ENCODE measurements around the gene TRIM71. TPM values are rescaled to one million over a fixed set of nuclear protein-coding genes. Genes with fewer than 3 reads are reported as not detected.

The TRIM71 gene
- total RNA-seq, 1 donor from 2014 or later = 2.5 TPM

DNA sequence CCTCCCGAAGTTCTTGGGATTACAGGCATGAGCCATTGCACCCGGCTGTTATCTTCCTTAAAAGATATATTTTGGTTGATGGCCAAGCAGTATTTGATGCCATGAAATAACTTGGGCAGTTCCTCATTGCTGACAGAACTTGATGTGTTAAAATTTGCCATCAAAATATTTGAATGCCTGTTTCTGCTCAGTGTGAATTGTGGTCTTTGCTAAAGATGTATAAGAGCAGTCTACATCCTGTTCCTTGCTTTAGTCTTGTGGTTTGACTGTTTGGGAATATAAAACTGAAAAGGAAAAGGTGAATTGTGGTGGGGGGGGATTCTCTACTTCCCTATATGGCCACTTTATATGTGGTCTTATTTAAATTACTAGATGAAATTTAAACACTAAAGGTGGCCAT lies 14.0 kb downstream of the TRIM71 start:
- ATAC-seq (no peak), DNase-seq (no peak)
- Histone ChIP-seq H3K27me3 (ENCODE audit: low read depth) (peaks cover 4% of the 10 kb centered on the region), H3K36me3 (no peaks in the 10 kb centered on the region), H3K4me1 (no peaks in the 10 kb centered on the region), H3K4me3 (no peak overlapping the region), H3K9me3 (no peaks in the 10 kb centered on the region), H3K27ac (no peak overlapping the region)
- TF ChIP-seq, protein P1, sequence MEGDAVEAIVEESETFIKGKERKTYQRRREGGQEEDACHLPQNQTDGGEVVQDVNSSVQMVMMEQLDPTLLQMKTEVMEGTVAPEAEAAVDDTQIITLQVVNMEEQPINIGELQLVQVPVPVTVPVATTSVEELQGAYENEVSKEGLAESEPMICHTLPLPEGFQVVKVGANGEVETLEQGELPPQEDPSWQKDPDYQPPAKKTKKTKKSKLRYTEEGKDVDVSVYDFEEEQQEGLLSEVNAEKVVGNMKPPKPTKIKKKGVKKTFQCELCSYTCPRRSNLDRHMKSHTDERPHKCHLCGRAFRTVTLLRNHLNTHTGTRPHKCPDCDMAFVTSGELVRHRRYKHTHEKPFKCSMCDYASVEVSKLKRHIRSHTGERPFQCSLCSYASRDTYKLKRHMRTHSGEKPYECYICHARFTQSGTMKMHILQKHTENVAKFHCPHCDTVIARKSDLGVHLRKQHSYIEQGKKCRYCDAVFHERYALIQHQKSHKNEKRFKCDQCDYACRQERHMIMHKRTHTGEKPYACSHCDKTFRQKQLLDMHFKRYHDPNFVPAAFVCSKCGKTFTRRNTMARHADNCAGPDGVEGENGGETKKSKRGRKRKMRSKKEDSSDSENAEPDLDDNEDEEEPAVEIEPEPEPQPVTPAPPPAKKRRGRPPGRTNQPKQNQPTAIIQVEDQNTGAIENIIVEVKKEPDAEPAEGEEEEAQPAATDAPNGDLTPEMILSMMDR (IDR thresholded peaks at IDR 0.05) = no peak
- intact Hi-C loops (cut with DNase I) = no loop called here

DNA sequence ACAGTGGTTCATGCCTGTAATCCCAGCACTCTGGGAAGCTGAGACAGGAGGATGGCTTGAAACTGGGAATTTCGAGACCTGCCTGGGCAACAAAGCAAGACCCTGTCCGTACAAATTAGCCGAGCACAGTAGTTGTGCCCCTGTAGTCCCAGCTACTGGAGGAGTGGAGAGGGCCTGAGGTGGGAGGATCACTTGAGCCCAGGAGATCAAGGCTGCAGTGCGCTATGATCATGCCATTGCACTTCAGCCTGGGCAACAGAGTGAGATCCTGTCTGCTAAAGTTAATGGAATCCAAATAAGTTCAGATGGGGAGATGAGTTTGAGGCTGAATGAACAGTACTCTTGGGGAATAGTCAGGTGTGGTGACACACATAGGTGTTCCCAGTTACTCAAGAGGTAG lies 14.4 kb downstream of the TRIM71 start:
- DNase-seq (no peak), ATAC-seq (no peak)
- no peaks in the 10 kb centered on the region for H3K4me1 ChIP-seq
- intact Hi-C loops (cut with DNase I) = no loop called here
- TF ChIP-seq, protein P1 (IDR thresholded peaks at IDR 0.05) = no peak
- H3K9me3 ChIP-seq = no peaks in the 10 kb centered on the region
- no peaks in the 10 kb centered on the region for H3K36me3 ChIP-seq
- peaks cover 4% of the 10 kb centered on the region for H3K27me3 ChIP-seq (ENCODE audit: low read depth)
- no peak overlapping the region for H3K27ac ChIP-seq
- H3K4me3 ChIP-seq = no peak overlapping the region

DNA sequence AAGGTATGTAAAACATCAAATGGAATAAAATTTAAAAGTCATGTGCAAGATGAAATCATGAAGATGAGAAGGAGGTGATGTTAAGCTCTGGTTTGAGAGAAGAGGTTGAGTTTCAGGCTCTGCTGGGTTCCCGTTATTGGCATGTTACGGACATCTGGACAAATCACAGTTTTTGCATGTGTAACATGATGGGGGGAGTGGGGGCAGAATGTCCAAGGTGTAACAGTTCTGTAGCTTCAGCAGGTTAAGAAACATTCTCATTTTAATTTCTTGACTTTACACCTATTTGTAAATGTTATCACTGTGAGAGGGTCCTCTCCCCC lies 17.2 kb downstream of the TRIM71 start:
- H3K36me3 ChIP-seq = no peaks in the 10 kb centered on the region
- TF ChIP-seq, protein P1 (IDR thresholded peaks at IDR 0.05) = no peak

DNA sequence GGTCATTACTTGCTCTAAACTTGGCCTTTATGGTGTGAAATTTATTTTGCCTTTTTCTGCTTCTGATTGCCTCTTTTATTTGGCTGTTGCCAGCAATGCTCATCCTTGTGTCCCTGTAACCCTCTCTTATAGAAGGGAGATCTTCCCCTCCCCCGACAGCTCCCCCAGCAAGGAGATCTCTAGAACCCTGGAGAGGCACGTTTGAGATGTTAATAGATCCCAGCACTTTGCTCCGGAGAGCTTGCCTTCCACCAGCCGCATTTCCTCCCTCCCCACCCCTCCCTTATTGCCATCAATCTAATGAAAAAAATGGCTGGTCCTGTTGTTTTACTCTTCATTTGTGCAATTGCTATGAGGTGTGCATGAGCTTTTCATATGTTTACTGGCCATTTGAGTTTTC lies 18.2 kb downstream of the TRIM71 start:
- ATAC-seq (no peak), DNase-seq (no peak)
- Histone ChIP-seq H3K4me1 (peaks cover 7% of the 10 kb centered on the region), H3K36me3 (no peaks in the 10 kb centered on the region), H3K27me3 (ENCODE audit: low read depth) (peaks cover 4% of the 10 kb centered on the region), H3K9me3 (no peaks in the 10 kb centered on the region), H3K27ac (no peak overlapping the region), H3K4me3 (no peak overlapping the region)
- intact Hi-C loops (cut with DNase I) = no loop called here
- TF ChIP-seq, protein P1 (IDR thresholded peaks at IDR 0.05) = no peak

More for the DNA sequence above, 17.2 kb downstream of the TRIM71 start:
- ATAC-seq = no peak
- Histone ChIP-seq H3K4me3 (no peak overlapping the region), H3K9me3 (no peaks in the 10 kb centered on the region), H3K4me1 (peaks cover 2% of the 10 kb centered on the region), H3K27ac (no peak overlapping the region), H3K27me3 (ENCODE audit: low read depth) (peaks cover 4% of the 10 kb centered on the region)
- intact Hi-C loops (cut with DNase I) = no loop called here
- no peak for DNase-seq

DNA sequence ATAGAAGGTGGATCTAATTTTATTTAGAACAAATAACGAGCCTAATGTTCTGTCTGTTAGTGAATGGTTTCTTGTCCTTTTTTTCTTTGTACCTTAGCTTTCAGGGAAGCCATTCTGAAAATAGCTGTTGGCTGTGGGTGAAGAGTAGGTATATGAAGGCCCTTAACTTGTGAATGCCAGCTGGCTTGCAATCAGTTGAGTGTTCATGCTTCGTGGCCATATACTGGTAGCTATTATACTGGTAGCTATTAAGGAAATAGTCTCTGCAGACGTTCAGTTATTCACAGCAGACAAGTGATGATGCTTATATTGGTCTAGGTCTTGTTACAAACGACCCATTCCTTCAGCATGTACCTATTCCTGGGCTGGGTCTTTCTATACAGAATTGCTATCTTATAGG lies 18.8 kb downstream of the TRIM71 start:
- intact Hi-C loops (cut with DNase I) = no loop called here
- Histone ChIP-seq H3K36me3 (no peaks in the 10 kb centered on the region), H3K4me1 (peaks cover 7% of the 10 kb centered on the region), H3K27ac (no peak overlapping the region), H3K4me3 (no peak overlapping the region), H3K27me3 (ENCODE audit: low read depth) (peaks cover 4% of the 10 kb centered on the region), H3K9me3 (no peaks in the 10 kb centered on the region)
- TF ChIP-seq, protein P1 (IDR thresholded peaks at IDR 0.05) = no peak
- ATAC-seq (no peak), DNase-seq (no peak)

DNA sequence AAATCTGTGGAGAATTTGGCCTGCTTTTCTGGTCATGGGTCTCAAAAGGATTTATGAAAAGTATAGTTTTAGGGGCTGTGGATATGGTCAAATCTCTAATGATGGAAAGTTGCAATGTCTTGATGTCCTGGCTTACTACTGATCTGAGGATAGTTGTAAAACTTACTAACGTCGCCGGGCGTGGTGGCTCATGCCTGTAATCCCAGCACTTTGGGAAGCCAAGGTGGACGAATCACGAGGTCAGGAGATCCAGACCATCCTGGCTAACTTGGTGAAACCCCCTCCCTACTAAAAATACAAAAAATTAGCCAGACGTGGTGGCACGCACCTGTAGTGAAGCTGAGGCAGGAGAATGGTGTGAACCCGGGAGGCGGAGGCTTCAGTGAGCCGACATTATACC lies 19.6 kb downstream of the TRIM71 start:
- Histone ChIP-seq H3K36me3 (no peaks in the 10 kb centered on the region), H3K27ac (no peak overlapping the region), H3K4me1 (peaks cover 11% of the 10 kb centered on the region), H3K4me3 (no peak overlapping the region), H3K9me3 (no peaks in the 10 kb centered on the region), H3K27me3 (ENCODE audit: low read depth) (no peaks in the 10 kb centered on the region)
- no peak for ATAC-seq
- no peak for DNase-seq
- TF ChIP-seq, protein P1 (IDR thresholded peaks at IDR 0.05) = no peak
- intact Hi-C loops (cut with DNase I) = no loop called here

Data from lower lobe of right lung (tissue), 2 donors.